Uterus (tissue), 4 donors: ENCODE data around the gene NCAPG2. TPM values are rescaled to one million over a fixed set of nuclear protein-coding genes. Genes with fewer than 3 reads are reported as not detected.

Experiments used
- DNase-seq, 2 donors: peaks; one replicate each; pipeline ENCODE4 v3.0.0-alpha.2; 2019 to 2020
- H3K27ac ChIP-seq, 2 donors: fragments of 200-600 bp; sonication (generic); 1 replicate in 1 of 2; 2 replicates in 1 of 2; pipeline ENCODE4 v1.5.1; 2016 to 2018
- H3K27me3 ChIP-seq, 2 donors: fragments of 200-600 bp; sonication (generic); one replicate each; pipeline ENCODE4 v1.5.1; 2018 to 2019; ENCODE audit warnings: control low read depth in 1 of 2
- H3K36me3 ChIP-seq, 2 donors: fragments of 200-600 bp; sonication (generic); one replicate each; pipeline ENCODE4 v1.5.1; 2019; ENCODE audit warnings: control low read depth in 1 of 2
- H3K4me1 ChIP-seq, 2 donors: fragments of 200-600 bp; sonication (generic); one replicate each; pipeline ENCODE4 v1.5.1; 2018 to 2019; ENCODE audit warnings: control low read depth in 1 of 2
- H3K4me3 ChIP-seq, 2 donors: fragments of 200-600 bp; sonication (generic); 1 replicate in 1 of 2; 2 replicates in 1 of 2; pipeline ENCODE4 v1.5.1; 2018 to 2019; ENCODE audit warnings: mild to moderate bottlenecking in 1 of 2
- H3K9me3 ChIP-seq, 2 donors: fragments of 200-600 bp; sonication (generic); one replicate each; pipeline ENCODE4 v1.5.1; 2019; ENCODE audit warnings: control low read depth in 1 of 2
- POLR2A ChIP-seq, 2 donors: fragments of 450-650 bp; IDR thresholded peaks; one replicate each; pipeline ENCODE4 v1.6.1; 2016; ENCODE audit warnings: antibody characterized with exemption in 2 of 2, mild to moderate bottlenecking in 1 of 2, moderate library complexity in 1 of 2
- intact Hi-C: fragments of 100-400 bp; cut with DNase I; formaldehyde crosslinking; loops from one replicate; pipeline ENCODE4 v1.15.1; 2023; ENCODE audit warnings: low total_unique reads
- total RNA-seq, 4 donors: library from RNA; depleted of rRNA in 3 of 4; stranded (reverse); fragments of >200 nt in 3 of 4; gene quantifications; one replicate each; pipeline versions ENCODE4 v1.1.0 to v1.2.4, GENCODE V29; 2014 to 2023
- TF ChIP-seq, protein P1 (sequence below), 4 experiments: fragments of 200-600 bp in 2 of 4; fragments of 450-650 bp in 2 of 4; sonication (generic) in 2 of 4; IDR thresholded peaks; one replicate each; pipeline ENCODE4 v1.5.1; 2016 to 2019; ENCODE audit warnings: antibody characterized with exemption in 4 of 4, mild to moderate bottlenecking in 2 of 4, moderate library complexity in 1 of 4
- donor health status: DM: yes; HTN: yes; CAD: no.

Gene NCAPG2
- total RNA-seq, 4 donors from 2014 or later, result 0.51 to 36.0 (median 7.8) TPM

DNA sequence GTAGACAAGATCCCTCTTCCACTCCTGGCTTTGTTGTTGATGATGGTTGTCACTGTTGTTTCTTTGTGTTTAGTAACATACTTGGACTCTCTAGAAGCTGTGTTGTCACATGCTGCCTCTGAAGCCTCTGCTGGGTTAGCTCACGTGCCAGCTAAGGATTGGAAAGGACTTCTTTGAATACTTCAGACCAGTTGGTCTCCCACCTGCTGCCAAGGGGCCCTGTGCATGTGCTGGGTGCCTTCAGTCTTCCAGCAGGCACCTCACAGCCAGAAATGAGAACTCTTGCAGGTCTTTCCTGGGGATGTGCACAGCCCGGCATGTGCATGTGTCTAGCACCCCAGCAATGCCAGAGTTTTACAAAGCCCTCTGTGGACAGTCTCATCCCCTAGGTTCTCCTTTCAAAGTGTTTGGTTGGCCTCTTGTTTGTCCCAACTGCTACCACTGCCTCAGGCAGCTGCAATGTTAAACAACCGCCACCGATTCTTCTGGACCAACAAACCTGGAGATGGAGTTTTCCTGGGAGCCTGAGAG, 21.7 kb upstream of the NCAPG2 start:
- H3K27me3 ChIP-seq, result no peaks in the 10 kb centered on the region
- DNase-seq, result no peak
- no peak overlapping the region for H3K27ac ChIP-seq
- no peaks in the 10 kb centered on the region for H3K4me1 ChIP-seq
- TF ChIP-seq POLR2A (IDR thresholded peaks at IDR 0.05), result no peak
- TF ChIP-seq, protein P1, sequence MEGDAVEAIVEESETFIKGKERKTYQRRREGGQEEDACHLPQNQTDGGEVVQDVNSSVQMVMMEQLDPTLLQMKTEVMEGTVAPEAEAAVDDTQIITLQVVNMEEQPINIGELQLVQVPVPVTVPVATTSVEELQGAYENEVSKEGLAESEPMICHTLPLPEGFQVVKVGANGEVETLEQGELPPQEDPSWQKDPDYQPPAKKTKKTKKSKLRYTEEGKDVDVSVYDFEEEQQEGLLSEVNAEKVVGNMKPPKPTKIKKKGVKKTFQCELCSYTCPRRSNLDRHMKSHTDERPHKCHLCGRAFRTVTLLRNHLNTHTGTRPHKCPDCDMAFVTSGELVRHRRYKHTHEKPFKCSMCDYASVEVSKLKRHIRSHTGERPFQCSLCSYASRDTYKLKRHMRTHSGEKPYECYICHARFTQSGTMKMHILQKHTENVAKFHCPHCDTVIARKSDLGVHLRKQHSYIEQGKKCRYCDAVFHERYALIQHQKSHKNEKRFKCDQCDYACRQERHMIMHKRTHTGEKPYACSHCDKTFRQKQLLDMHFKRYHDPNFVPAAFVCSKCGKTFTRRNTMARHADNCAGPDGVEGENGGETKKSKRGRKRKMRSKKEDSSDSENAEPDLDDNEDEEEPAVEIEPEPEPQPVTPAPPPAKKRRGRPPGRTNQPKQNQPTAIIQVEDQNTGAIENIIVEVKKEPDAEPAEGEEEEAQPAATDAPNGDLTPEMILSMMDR (IDR thresholded peaks at IDR 0.05), result no peak
- H3K9me3 ChIP-seq, result no peaks in the 10 kb centered on the region
- H3K36me3 ChIP-seq, result no peaks in the 10 kb centered on the region
- intact Hi-C loops, result no loop called here
- H3K4me3 ChIP-seq, result no peak overlapping the region

DNA sequence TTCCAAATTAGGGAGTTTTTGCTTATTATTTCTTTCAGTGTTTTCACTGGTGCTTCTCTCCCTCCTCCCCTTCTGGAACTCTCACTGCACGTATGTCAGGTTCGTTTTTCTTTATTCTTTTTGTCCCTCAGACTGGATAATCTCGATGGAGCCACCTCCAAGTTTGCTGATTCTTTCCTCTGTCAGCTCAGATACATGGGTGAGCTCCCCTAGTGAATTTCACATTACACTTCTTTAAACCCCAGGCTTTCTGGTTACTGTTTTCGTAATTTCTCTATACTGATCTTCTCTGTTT, 20.8 kb upstream of the NCAPG2 start:
- no peak for DNase-seq
- Histone ChIP-seq H3K4me3 (no peak overlapping the region), H3K36me3 (no peaks in the 10 kb centered on the region), H3K4me1 (no peaks in the 10 kb centered on the region), H3K27me3 (no peaks in the 10 kb centered on the region), H3K9me3 (no peaks in the 10 kb centered on the region), H3K27ac (no peak overlapping the region)
- intact Hi-C loops, result no loop called here
- TF ChIP-seq POLR2A (IDR thresholded peaks at IDR 0.05), result no peak
- TF ChIP-seq, protein P1 (IDR thresholded peaks at IDR 0.05), result no peak

DNA sequence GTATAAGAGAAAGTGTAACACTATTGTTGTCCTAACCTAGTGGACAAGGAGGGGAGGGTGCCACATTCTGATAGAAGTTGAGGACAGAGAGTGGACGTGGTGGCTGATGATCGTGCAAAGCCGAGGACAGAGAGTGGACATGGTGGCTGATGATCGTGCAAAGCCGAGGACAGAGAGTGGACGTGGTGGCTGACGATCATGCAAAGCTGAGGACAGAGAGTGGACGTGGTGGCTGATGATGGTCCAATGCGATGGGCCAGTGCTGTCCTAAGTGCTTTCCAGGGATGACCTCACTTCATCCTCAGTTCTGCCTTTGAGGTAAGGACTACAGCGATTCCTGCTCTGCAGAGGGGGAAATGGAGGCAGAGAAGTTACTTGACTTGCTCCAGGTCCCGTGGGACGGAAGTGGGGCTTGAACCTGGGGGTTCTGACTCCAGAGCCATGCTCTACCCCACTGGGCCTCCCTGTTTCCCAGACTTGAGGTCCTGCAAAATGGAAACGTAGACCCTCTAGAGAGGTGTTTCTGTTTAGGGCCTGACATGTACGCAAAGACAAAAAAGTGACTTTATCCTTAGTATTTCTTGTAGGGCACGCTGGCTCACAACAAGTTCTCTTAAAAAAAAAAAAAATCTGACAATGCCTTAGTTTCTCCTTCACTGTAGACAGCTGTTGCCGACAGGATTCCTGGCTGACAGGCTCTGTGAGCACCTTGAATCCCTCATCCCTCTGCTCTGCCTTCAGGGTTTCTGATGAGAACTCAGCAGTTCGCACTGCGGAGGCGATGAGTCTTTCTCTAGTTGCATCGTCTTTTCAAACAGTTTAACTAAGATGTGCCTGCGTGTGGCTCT, 20.3 kb upstream of the NCAPG2 start:
- no peaks in the 10 kb centered on the region for H3K4me1 ChIP-seq
- H3K9me3 ChIP-seq, result no peaks in the 10 kb centered on the region
- no peaks in the 10 kb centered on the region for H3K27me3 ChIP-seq
- no peak overlapping the region for H3K27ac ChIP-seq
- DNase-seq, result no peak
- H3K36me3 ChIP-seq, result no peaks in the 10 kb centered on the region
- intact Hi-C loops, result no loop called here
- H3K4me3 ChIP-seq, result no peak overlapping the region
- TF ChIP-seq, protein P1 (IDR thresholded peaks at IDR 0.05), result no peak
- TF ChIP-seq POLR2A (IDR thresholded peaks at IDR 0.05), result no peak

DNA sequence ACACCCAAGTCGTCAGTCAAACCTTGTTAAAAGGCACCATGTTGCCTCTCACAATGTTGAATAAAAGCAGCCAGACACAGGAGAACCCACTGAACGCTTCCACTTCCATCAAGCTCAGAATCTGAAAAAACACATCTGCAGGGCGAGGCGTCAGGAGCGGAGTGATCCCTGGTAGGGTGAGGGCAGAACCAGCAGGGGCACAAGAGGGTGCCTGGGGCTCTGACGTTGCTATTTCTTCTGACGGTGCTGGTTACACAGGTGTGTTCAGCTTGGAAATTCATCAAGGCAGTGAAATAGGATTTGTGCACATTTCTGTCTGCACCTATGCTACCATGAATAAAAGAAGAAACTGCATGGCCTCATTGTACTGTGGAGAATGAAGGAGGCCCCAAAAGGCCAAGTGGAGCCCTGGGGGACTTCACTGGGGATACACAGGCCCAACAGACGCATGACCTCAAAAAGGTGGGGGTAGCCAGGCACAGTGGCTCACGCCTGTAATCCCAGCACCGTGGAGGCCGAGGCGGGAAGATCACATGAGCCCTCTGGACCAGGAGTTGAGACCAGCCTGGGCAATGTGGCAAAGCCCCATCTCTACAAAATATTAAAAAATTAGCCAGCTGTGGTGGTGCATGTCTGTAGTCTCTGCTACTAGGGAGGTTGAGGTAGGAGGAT, 19.2 kb upstream of the NCAPG2 start:
- Histone ChIP-seq H3K4me1 (no peaks in the 10 kb centered on the region), H3K4me3 (no peak overlapping the region), H3K27ac (no peak overlapping the region), H3K9me3 (no peaks in the 10 kb centered on the region), H3K36me3 (no peaks in the 10 kb centered on the region), H3K27me3 (no peaks in the 10 kb centered on the region)
- DNase-seq, result no peak
- intact Hi-C loops, result no loop called here
- no peak for TF ChIP-seq POLR2A (IDR thresholded peaks at IDR 0.05)
- TF ChIP-seq, protein P1 (IDR thresholded peaks at IDR 0.05), result no peak

DNA sequence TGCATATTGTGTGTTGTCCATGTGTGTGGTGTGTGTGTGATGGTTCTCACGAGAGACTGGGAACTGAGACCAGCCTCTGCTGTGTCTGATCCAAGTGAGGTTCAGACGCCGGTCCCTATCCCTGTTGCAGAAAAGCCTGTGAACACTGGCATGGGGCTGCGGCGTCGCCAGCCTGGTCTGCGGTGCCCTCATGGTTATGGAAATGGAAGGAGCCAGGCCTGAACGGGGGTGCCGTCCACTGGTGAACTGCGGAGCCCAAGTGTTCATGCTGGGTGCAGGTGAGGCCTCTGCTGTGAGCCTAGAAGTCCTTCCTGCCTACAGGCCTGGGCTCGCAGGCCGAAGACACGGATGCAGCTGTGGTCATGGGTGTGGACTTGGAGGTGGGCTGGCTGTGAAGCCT, 18.7 kb upstream of the NCAPG2 start:
- intact Hi-C loops, result no loop called here
- no peak overlapping the region for H3K27ac ChIP-seq
- no peaks in the 10 kb centered on the region for H3K4me1 ChIP-seq
- no peaks in the 10 kb centered on the region for H3K27me3 ChIP-seq
- DNase-seq, result no peak
- no peaks in the 10 kb centered on the region for H3K9me3 ChIP-seq
- H3K4me3 ChIP-seq, result no peak overlapping the region
- no peaks in the 10 kb centered on the region for H3K36me3 ChIP-seq
- TF ChIP-seq POLR2A (IDR thresholded peaks at IDR 0.05), result no peak
- TF ChIP-seq, protein P1 (IDR thresholded peaks at IDR 0.05), result no peak
